Measurements from ENCODE around the gene TNIP2. TPM values are rescaled to one million over a fixed set of nuclear protein-coding genes. Genes with fewer than 3 reads are reported as not detected.

The TNIP2 gene
- total and polyA plus RNA-seq, 2 donors (not counting 3 experiments of a cell fraction or from before 2014, with no cell fraction given), result 37.7 to 52.1 TPM

- peaks cover 0 to 3% of the 10 kb centered on the region in 2 experiments for H3K36me3 ChIP-seq (ENCODE audit: control insufficient read depth in 2 of 2, extremely low read depth in 1 of 2, insufficient read depth in 2 of 2, low read length in 2 of 2)
- TF ChIP-seq EZH2 (IDR thresholded peaks at IDR 0.05; ENCODE audit: borderline replicate concordance, low read depth, low read length, severe bottlenecking), result no peak
- TF ChIP-seq CTCF (IDR thresholded peaks at IDR 0.05; ENCODE audit: extremely low read depth in 1 of 2, insufficient read depth in 1 of 2, low read depth in 1 of 2, low read length in 2 of 2), result no peak
- no peak for TF ChIP-seq FOS (IDR thresholded peaks at IDR 0.05; ENCODE audit: borderline replicate concordance, insufficient read depth, low read length)
- no peak for TF ChIP-seq POLR2AphosphoS5 (IDR thresholded peaks at IDR 0.05; ENCODE audit: insufficient read depth, low read depth, low read length)
- no peak for TF ChIP-seq POLR2A (IDR thresholded peaks at IDR 0.05; ENCODE audit: low read depth, low read length)
- TF ChIP-seq MYC (IDR thresholded peaks at IDR 0.05; ENCODE audit: low read depth, low read length), result no peak
- TF ChIP-seq GATA2 (IDR thresholded peaks at IDR 0.05; ENCODE audit: insufficient read depth, insufficient read length, low read depth, low read length), result no peak
- no peak for TF ChIP-seq MAX (IDR thresholded peaks at IDR 0.05; ENCODE audit: insufficient read depth, insufficient read length)
- TF ChIP-seq JUN (IDR thresholded peaks at IDR 0.05; ENCODE audit: borderline replicate concordance, insufficient read depth, insufficient read length, low read depth), result no peak
- H4K20me1 ChIP-seq (replicated peaks; ENCODE audit: control insufficient read depth, extremely low read depth, insufficient read depth, low read length), result no peaks in the 10 kb centered on the region
- H3K9me1 ChIP-seq (replicated peaks; ENCODE audit: control insufficient read depth, extremely low read depth, insufficient read depth, low read length), result no peaks in the 10 kb centered on the region
- intact Hi-C loops (cut with micrococcal nuclease) (loop anchor here (2.0 to 5.0 kb wide), 2 partner anchors 178 to 220 kb away; partner anchors contain the start of gene FAM193A), dilution Hi-C loops (cut with MboI; ENCODE audit: extremely low pct_ligation_motif_present, low sequenced_read_pairs) (no loop called here)
- H3K9ac ChIP-seq (replicated peaks; ENCODE audit: extremely low read depth, insufficient read depth, low read length), result no peak overlapping the region
- H2AFZ ChIP-seq (ENCODE audit: low read depth, low read length), result peak overlapping the region; percentile 89
- peaks cover 9% of the 10 kb centered on the region for H3K4me1 ChIP-seq (ENCODE audit: control insufficient read depth, extremely low read depth, insufficient read depth, low read length)
- ChIA-PET POLR2A (interaction anchor here (1.5 kb wide), 1 partner anchor 10 kb away, joined by 3 read pairs; no protein-coding TSS in a partner anchor), CTCF (interaction anchor here (0.8 to 1.4 kb wide), 3 partner anchors 26 to 285 kb away, joined by 3 read pairs; partner anchors contain the start of gene GRK4)
- H3K9me3 ChIP-seq (replicated peaks; ENCODE audit: control insufficient read depth, insufficient read depth, low read length), result no peaks in the 10 kb centered on the region
- DNase-seq (ENCODE audit: low read depth, low spot score), result no peak
- FAIRE-seq, result peak; percentile 95
- H3K27me3 ChIP-seq (ENCODE audit: control insufficient read depth in 2 of 2, insufficient read depth in 2 of 2, low read length in 2 of 2), result no peaks in the 10 kb centered on the region
- peak overlapping the region; percentile 65 for H3K4me2 ChIP-seq (ENCODE audit: insufficient read depth, low read length)
- peak overlapping the region in 1 of 3 experiments; percentile 18 for H3K4me3 ChIP-seq (replicated peaks in 1 of 3; ENCODE audit: insufficient read depth in 1 of 3, low read depth in 1 of 3, low read length in 3 of 3)
- H3K27ac ChIP-seq (ENCODE audit: insufficient read depth, low read depth, low read length), result no peak overlapping the region
- H3K79me2 ChIP-seq (ENCODE audit: control insufficient read depth, insufficient read depth, low read length), result peaks cover 33% of the 10 kb centered on the region
- no TSS peak for BruUV-seq (replicated peaks)
These were observed 685 bp upstream of the TNIP2 start for GRCh38 chr4:2756691-2757350.

Data from endothelial cell of umbilical vein (primary cell).